Pulmonary artery endothelial cell (primary cell): ENCODE data around the gene LCP2. TPM values are rescaled to one million over a fixed set of nuclear protein-coding genes. Genes with fewer than 3 reads are reported as not detected.
A peak's percentile ranks its signal among the peaks of the same experiment; 100 is the strongest.

Experiments
- DNase-seq: peaks from one replicate; pipeline ENCODE4 v3.0.0-alpha.2; 2011; ENCODE audit warnings: low read depth, low spot score
- total RNA-seq: library from RNA; depleted of rRNA; stranded (reverse); fragments of >200 nt; gene quantifications from 2 replicates; pipeline ENCODE4 v1.2.3, GENCODE V29; 2014

The LCP2 gene
- total RNA-seq, 1 donor from 2014 or later: not detected

DNA sequence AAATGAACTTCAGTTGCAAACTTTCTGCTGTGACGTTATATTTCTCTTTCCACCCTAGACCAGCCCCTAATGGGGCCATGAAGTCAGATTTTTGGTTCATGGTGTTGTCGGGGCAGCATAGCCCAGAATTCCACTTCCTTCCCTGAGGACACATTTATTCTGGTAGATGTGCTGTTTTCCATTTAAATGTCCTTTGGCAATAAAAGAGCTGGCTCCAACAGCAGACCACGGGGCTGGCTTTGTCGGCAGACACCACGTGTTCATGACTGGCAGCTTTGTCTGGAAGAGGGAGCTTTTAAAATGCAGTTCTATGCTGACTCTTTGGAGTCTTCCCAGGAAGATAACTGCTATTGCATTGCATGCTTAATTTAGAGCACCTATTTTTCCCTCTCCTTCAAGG lies 17.6 kb upstream of the LCP2 start:
- DNase-seq: no peak

DNA sequence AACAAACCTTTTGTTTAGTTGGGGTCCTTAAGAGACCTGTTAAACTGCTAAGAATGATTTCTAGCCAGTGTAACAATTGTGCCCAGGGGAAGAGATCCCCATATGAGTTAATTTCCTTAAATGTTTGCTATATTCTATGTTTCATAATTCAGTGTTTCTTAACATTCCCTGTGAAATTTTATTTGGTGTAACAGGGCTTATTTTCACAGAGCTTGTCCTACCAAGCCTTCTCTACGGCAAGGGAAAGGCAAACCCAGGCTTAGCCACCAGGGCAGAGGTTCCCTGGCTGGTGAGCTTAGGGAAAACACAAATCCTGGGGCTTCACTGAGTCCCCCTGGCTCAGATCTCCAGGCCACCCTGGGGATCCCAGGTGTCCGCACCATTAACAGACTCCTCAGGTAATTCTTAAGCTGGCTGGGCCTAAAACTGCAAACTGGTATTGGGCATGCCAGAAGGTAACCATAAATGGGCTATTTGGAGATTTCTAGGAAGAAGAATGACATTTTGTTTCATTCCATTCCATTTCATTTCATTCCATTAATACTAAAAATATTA lies 17.0 kb upstream of the LCP2 start:
- DNase-seq: no peak

DNA sequence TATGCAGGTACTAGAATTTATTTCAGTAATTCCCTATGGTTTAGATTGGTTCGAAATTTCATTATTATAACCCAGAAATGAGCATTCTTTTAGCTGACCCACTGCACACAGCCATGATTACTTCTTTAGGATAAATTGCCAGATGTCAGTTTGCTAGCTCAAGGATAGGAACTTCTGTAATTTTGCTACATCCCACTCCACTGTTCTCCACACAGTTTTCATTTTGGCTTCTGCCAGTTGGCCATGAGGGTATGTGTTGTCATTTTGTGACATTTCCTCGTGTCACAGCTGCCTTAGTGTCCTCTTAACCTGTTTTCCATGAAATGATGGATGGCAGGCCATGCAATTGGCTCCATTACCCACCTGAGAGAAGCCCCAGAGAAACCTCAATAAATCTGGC lies 16.2 kb upstream of the LCP2 start:
- no peak for DNase-seq

DNA sequence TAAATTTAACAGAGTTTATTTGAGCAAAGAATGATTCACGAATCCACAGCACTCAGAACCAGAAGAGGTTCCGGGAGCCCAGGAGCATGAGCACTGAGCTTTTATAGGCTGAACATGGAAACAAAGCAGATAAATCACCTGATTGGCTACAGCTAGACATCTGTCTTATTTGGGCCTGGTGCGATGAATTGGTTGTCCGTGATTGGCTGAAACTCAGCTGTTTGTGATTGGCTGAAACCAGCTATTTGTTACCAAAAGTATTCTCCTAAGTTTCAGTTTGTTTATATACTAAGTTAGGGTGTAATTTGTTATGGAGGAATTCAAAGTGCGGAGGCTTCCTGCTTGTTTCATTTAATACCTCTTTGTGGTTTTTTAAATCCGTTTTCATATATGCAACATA lies 15.8 kb upstream of the LCP2 start:
- DNase-seq: no peak

DNA sequence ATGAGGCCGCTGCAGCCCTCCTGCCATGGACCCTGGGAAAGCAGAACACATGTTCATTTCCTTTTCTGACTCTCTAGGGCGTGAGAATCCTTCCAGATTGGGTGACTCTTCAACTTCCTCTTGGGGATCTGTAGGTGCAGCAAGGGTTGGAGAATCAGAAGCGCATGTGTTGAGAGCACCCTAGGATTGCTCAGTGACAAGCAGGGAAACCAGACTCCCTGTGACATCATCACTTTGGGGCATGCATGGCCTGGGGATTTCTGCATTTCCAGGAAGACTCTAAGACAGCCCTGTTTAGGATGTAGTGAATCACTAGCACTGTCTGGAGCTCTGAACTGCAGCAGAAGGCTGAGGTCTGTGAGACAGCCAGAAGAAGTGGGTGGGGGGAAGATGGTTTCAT lies 15.1 kb upstream of the LCP2 start:
- no peak for DNase-seq

DNA sequence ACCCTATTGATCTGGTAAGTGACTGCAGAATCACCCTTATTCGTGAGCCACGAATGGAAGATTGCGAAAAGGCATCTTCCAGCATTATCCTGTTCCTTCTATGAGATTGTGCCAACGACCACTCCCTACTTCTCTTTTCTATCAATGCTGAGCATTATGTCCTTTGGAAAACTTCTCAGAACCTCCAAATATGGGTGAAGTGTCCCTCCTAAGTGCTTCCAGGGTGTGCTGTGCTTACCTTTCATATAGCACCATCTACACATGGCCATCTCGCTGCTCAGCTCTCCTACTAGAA lies 14.7 kb upstream of the LCP2 start:
- no peak for DNase-seq

DNA sequence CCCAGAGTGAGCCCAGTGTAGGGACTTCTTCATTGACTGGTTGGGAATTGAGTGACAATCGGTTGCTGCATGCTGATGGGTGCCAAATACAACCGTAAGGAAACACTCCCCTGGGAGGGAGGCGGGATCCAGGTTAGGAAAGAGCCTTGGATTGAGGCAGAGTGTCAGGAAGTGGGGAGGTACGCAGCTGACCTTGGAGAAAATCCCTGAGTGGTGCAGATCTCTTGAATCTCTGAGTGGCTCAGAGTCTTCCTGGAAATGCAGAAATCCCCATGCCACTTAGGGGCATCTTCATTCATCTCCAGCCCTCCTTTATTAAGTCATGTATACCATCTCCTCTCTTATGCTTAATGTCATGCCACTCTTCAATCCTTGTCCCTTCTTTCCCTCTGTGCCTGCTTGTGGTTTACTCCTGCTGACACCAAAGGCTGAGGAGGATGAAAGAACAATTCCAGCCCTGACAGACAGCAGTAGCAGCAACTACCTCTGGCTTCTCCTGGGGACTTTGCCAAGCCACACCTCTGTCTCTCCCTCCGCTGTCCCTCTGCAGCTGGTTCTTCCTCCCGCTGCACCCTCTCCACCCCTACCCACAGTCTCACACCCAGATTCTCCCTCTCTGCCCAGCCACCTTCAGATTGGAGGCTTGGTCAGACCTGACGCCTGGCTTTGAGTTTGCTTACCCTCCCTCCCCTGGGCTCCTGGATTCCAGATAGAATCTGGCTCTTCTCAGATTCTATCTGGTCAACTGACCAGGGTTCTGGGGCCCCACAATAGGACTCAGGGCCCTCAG lies 14.1 kb upstream of the LCP2 start:
- DNase-seq: no peak

DNA sequence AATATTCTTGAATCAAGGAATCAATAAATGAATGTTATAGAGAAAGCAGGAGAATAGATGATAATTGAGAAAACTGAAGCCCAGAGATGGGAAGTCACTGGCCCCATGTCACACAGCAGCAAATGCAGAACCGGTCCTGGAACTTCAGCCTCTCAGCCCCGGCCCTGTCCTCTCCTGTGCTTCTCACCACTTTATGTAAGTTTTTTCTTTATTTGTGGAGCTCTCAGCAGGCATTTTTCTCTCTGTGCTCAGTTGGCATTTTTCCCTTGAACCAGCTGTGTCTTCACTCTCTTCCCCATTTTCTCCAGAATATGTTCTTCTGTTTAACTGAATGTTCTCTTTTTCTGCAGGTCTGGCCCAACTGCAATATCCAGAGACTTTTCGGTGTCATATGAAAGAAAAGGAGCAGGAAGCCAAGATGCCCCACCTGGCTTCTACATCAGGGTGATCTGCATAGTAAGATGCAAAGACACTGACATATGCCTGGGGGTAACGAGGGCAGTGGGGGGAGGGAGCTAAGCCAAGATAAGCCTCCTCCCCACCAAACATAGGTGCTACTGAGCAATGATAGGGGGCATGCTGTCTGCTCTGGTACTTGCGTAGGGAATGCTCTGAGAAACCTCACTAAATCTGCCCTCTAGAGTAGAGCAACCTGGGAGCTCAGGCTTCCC lies 12.8 kb upstream of the LCP2 start:
- DNase-seq: no peak

DNA sequence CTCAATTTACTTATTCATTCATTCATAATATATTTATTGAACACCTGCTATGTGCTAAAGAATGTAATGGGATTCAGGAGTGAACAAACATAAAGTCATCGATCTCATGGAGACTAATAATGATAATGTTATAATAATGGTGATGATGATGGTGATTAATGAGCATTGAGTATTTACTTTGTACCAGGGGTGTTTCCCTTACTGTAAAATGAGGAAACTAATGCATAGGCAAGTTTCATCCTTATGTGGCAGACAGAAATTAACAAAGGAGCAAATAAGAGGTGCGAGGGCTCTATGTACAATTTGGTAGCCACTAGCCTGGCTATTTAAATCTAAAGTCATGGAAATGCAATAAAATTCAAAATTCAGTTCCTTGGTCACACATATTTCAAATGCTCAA lies 11.1 kb upstream of the LCP2 start:
- DNase-seq: no peak

DNA sequence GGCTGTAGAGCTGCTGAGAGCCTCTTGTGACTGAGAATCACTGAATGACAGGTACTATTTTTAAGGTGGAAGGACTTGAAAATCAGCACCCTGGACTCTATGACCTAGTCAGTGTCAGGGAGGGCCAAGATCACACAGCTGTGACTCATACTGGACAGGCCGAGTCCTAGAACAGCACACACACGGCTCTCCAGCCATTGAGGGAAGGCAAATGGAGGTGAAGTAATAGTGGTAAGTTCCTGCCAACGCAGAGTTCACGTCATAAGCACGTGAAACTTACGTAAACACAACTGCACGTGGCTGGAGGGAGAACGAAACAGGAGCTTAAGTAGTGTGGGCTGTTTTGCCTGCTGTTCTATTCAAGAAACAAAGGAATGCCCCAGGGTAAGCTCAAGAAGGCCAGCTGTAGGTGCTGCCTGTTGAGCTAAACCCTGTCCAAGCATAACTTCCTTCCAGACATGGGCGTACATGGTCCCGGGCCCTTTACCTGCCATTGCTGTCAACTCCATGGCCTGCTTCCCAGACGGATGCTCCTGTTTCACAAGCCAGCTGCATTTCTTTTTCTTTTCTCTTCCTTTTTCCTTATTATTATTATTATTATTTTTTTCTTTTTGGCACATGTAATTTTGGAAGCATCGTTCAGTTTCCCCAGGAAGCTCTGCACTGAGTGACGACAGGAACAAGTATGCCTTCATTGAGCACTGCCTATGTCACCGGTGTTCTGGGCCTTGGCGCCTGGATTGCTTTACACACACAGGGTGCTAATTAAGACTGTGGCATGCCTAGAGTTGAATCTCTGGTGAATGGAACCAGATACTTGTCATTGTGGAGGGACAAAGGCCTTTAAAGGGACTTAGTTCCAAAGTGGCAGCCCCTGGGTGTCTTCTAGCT lies 10.2 kb upstream of the LCP2 start:
- peak; percentile 7 for DNase-seq

DNA sequence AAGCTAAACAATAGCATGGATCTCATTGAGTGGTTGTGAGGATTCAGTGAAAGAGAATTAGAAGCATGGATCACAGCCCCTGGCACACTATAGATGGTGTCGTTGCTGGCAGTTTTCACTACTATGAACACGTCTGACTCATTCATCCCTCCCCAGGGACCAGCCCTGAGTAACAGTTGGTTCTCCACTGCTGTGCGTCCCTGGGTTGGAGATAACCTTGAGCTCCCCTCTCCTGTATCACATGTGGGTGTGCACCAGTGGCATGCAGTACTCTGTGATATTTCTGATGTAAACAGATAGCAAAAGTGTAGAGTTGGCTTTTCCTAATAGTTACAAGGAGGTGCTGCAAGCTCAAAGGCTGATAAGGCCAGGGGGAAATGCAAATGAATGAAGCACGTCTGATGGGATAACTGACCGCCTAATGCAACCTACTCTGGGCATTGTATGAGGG lies 8.8 kb upstream of the LCP2 start:
- DNase-seq: no peak

DNA sequence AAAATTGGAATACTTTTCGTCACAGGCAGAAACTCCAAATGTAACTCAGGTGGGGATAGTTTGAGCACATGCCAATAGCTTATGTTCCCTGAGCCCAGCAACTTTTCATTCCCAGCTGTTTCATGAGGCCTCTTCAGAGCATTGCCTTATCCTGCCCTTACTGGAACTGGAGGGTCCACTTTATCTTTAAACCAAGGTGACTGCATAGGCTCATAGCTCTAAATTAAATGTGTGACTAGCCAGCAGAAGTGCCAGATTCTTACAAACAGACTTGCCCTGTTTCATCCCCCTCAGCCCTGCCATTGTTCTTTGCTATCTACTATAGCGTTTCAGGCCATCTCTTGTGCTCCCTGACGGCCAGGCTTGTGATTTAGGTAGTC lies 8.1 kb upstream of the LCP2 start:
- no peak for DNase-seq

DNA sequence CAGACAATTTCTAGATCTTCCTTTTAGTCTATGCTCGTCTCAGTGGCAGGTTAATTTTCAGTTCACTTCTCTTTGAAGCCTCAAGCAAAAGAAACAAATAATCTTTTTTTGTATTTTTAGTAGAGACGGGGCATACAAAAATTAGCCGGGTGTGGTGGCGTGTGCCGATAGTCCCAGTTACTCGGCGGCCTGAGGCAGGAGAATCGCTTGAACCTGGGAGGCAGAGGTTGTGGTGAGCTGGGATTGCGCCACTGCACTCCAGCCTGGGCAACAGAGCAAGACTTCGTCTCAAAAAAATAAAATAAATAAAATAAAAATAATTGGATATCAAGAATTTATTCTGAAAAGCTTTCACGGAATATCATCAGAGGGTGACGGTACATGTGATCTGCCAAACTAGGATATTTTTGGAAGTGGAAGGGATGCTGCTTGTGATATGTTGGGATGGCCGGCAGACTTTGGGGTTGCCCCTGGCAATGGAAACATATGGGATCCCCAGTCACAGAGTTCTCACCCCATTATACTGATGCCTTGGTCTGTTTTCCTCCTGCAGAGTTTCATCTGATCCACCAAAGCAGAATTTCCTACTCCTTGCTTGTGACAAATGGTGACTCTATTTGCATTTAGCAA lies 7.6 kb upstream of the LCP2 start:
- no peak for DNase-seq

DNA sequence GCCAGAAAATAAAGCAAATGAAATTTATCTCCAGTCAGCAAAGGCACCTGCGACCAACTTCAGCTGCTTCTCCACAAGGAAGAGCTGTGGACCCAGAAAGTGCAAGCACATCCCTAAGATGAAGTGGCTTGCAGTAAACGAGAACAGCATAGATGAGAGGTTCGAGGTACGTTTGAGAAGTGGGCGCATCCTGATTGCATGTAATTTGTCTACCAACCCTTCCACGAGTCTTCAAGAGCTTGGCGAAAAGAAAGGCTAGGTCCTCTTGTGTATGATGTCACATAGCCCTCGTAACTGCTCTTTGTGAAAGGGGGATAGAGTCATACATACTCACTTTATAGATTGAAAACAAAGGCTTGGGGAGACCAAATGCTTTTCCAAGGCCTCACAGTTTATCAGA lies 6.0 kb upstream of the LCP2 start:
- no peak for DNase-seq

DNA sequence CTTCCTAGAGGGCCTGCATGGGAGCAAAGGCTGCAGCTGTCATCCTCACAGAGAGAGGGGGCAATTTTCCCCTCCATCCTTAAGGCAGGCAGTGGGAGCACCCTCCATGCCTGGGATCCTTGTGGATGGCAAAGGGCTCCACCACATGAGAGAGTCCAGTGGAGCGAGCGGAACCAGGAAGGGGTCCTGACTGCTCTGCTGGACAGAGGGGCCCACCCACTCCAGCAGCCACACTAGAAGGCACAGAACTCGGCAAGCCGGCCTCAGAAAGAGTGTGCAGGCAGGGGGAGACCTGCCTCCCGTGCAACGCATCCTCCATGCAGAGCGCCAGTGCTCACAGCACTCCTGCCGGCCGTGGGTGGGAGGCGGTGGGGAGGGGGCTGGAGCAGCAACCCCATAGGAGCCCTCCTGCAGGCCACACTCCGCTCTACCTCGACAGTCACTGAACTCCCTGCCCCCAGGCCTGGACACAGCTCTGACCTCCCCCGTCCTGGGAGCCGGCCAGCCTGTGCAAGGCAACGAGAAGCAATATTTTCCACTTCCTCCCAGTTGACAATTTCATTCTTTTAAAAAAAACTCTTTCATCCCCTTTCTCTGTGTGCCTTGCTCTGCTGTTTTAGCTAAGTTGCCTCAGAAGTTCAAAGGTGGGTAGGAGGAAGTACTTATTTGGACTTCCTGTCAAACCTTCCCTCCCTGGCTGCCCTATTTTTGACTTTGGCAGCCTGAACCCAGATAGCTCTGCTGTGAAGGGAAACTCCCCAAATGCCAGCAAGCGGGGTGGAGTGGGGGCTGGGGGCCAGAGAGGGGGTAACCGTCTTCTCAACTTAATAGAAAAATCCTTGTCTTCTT lies 5.3 kb upstream of the LCP2 start:
- DNase-seq: no peak

DNA sequence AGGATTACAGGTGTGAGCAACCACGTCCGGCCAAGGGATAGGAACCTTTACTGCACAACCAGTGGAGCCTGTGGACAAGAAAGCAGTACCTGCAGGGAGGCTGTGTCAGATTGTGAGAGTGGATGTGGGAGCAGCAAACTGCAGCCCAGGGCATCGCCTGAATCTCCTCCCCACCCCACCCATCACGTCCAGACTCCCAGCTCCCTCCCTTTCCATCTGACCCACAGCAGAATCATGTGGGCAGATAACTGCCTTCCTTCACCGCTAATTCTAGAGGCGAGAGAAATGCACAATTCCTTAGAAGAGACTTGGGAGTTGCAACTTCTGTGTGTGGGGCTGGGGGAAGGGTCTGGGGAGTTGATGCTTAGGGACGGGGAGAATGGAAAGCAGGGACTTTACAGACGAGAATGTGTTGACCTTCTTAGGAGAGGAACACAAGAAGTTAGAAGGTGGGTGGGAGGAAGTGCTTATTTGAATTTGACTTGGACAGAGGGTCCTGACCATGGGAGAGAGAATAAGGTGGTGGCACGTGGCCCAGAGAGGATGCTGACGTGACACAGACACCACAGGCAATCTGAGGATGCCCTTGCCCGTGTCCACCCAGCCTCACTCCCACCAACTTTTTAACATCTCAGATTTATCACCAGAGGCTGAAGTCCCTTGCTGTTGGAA lies 4.5 kb upstream of the LCP2 start:
- DNase-seq: no peak

DNA sequence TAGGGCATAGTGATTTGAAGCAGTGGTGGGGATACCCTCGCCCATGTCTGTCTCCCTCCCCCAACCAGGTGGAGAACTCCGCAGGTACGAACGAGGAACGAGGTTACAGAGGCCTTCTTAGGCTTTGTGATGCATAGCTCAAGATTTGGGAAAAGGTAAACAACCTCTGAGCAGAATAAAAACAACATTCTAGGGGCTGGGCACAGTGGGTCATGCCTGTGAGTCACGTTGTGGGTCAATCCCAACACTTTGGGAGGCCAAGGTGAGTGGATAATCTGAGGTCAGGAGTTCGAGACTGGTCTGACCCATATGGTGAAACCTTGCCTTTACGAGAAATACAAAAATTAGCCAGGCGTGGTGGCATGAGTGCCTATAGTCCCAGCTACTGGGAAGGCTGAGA lies 3.6 kb upstream of the LCP2 start:
- DNase-seq: no peak

DNA sequence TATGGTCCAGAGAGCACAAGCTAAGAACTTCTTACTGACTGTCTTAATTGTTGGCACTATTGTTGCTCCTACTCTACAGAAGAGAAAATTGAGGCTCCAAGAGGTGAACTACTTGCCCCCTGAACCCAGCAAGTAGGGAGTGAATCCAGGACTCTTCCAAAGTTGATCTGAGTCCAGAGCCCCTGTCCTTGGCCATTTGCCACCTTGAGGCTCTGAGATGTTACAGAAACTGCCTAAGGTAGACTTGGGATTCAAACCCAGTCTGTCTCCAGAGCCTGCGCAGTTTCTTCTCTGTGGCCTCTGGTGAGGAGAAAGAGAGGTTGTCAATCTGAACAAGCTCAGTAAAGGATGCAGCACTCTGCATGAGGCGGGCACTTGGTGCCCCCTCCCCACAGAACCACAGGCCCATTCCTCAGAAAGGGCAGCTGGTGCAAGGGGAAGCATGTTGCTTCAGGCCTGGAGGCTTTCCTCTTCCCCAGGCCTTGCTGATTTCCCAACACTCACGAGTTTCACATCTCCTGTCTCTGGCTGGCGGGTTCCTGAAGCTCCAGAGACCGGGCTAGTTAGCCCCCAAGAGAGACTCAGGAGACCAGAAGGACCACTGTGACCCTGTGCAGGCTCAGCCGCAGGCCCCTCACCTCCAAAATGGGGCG lies 2.9 kb upstream of the LCP2 start:
- no peak for DNase-seq

DNA sequence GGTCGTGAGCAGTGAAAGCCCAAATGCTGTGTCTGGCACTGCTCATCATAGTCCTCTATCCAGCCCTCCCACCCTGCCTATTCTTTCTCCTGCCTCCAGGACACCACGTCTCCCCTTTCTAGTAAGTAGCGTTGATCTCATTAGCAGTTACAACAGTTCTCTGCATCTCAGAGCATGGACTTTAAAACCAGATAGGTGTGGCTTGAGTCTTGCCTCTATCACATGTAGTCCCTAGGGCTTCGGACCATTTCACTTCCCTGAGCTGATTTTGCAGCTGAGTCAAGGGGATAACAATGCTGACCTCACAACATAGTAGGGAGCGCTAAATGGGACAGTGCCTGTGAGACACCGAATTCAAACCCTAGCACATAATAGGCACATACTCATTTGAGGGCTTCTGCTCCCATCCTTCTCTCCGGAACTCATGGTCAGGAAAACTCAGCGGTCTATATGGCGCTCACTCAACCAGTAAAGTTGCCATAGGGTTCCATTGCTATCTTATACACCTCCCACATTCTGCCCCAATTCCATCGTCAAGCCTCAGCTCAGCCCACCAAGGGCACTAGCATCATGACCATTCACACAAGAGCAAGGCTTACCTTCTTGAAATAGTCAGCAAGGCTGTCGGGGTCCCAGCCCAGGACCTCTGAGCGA lies 515 bp downstream of the LCP2 start:
- no peak for DNase-seq
